GM18867 (cell line): Measurements from ENCODE around the gene RSAD1.
"Not testable (repeated sequence)": the region's sequence is repeated elsewhere in the genome, so short reads cannot be mapped to it uniquely, and the experiment has no call there.

Source experiments
- ATAC-seq: cut with Tn5 transposase; IDR thresholded peaks from one replicate; pipeline ENCODE4 v1.9.1; 2021; ENCODE audit warnings: mild to moderate bottlenecking, moderate library complexity; ENCODE audit not compliant: unreplicated experiment

Gene RSAD1

DNA sequence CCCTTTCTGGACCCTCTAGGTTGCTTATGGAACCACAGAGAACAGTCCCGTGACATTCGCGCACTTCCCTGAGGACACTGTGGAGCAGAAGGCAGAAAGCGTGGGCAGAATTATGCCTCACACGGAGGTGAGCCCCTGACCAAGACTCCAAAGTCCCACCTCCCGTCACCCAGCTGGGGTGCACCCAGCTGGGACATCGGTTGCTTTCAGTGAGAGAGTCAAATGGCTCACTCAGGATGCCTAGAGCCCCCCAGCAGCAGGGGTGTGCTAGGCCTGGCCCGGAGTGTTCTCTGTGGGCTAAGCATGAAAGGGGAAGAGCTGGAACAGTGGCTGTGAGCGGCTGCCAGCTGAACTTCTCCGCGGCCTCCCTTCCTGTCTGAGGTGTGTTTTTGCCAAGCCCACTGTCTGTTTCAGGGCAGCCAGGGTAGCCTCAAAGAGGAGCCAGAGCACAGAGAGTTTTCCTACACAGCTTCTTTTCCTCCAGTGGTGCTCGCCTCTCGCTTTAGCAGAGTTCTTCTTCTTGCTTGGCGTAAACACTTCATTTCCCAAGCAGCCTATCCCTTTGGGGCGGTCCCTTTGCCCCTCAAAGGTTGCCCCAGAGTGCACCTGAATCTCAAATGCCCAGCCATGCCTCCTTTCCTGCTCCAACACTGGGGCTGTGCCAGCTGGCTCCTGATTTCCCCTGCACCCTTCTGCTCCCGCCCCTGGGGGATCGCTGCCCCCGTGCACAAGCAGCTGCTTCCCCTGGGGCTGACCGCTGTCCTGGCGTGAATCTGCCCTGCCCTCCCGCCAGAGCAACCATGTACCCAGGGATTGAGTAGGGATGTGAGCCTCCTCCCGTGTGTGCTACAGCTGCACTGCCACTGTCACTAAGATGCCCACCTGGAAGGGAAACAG is 7.4 kb upstream of the RSAD1 start:
- ATAC-seq, result no peak

DNA sequence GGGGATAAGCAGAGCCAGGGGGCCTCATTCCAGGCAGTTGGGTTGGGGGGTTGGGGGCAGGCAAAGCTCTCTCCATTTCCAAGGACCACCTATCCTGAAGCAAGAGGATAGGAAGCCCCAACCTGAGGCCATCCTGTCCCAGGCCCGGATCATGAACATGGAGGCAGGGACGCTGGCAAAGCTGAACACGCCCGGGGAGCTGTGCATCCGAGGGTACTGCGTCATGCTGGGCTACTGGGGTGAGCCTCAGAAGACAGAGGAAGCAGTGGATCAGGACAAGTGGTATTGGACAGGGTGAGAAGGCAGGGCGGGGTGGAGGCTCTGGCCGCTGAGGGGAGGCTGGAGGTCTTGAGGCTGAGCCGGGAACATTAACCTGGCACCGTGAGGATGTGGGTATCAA is 6.4 kb upstream of the RSAD1 start:
- no peak for ATAC-seq

DNA sequence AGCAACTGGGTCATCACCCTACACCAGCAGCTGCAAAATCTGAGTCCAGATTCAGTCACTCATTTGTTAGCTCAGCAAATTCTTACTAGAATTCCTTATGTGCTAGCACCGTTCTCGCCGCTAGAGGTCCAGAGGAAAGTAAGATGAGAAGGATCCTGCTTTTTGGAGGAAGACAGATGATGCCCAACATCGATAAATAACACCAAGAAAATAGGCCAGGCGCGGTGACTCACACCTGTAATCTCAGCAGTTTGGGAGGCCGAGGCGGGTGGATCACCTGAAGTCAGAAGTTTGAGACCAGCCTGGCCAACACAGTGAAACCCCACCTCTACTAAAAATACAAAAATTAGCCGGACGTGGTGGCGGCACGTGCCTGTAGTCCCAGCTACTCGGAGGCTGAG is 5.9 kb upstream of the RSAD1 start:
- not testable (repeated sequence) for ATAC-seq

DNA sequence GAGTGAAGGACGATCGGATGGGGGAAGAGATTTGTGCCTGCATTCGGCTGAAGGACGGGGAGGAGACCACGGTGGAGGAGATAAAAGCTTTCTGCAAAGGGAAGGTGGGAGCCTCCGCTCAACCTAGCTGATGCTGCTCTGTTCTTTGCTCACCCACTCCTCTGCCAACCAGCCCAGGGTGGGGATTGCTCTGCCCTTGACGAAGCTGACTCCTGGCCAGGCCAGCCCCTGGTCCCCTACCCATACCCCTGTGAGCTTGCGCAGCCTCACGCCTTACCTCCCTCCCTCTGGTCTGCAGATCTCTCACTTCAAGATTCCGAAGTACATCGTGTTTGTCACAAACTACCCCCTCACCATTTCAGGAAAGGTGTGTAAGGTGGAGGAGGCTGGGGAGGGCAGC is 4.8 kb upstream of the RSAD1 start:
- ATAC-seq, result no peak

DNA sequence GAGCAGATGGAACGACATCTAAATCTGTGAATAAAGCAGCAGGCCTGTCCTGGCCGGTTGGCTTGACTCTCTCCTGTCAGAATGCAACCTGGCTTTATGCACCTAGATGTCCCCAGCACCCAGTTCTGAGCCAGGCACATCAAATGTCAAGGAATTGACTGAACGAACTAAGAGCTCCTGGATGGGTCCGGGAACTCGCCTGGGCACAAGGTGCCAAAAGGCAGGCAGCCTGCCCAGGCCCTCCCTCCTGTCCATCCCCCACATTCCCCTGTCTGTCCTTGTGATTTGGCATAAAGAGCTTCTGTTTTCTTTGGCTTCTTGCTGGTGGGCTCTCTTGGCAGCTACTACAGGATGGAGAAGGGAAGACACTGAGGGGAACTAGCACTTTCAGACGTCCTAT is 4.1 kb upstream of the RSAD1 start:
- no peak for ATAC-seq

DNA sequence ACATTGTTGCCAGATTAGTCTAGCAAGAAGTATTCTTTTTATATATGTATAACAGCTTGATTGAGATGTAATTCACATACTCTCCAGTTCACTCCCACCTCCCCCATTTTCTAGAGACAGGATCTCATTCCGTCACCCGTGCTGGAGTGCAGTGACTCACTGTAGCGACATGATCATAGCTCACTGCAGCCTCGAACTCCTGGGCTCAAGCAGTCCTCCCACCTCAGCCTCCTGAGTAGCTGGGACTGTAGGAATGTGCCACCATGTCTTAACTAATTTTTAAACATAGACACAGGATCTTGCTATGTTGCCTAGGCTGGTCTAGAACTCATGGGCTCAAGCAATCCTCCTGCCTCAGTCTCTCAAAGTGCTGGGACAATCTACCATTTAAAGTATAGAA is 3.3 kb upstream of the RSAD1 start:
- ATAC-seq, result no peak

DNA sequence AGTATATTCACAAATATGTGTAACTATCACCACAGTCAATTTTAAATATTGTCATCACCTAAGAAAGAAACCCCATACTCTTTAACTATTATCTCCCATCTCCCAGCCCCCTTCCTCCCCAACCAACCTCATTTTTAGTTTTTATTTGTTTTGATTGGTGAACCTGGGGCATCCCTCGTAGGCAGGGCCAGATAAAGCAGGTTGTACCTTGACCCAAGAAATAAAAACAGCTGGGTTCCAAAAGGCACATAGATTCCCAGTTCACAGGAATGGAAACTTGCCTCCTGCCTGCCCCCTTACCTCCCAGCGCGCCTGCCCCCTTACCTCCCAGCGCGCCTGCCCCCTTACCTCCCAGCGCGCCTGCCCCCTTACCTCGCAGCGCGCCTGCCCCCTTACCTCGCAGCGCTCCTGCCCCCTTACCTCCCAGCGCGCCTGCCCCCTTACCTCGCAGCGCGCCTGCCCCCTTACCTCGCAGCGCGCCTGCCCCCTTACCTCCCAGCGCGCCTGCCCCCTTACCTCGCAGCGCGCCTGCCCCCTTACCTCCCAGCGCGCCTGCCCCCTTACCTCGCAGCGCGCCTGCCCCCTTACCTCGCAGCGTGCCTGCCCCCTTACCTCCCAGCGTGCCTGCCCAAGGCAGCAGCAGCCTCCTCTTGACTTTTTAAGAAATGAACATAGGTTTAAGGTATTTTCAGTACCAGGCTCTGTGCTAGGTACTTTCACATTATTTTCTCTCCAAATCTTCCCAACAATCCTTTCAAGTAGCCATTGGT is 2.7 kb upstream of the RSAD1 start:
- ATAC-seq, result not testable (repeated sequence)

DNA sequence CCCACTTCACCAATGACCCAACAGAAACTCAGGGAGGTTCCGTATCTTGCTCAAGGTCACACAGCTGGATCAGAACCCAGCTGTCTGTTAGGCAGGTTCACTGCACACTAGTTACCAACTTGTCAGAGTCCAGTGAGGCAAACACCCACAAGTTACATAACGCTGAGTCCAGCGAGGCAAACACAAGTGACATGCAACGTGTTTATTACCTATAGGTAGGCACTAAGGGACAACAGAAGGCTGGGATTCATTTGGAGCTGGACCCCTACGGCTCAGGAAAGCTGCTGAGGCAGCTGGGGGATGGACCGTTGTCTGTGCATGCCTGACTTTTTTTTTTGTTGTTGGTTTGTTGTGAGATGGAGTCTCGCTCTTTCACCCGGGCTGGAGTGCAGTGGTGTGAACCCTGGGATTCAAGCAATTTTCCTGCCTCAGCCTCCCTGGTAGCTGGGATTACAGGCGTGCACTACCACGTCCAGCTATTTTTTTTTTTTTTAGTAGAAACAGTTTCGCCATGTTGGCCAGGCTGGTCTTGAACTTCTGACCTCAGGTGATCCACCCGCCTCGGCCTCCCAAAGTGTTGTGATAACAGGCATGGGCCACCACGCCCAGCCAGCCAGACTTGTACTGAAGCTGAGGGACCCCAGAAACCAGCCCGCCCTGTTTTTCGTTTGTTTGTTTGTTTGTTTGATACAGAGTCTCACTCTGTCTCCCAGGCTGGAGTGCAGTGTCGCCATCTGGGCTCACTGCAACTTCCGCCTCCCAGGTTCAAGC is 1.9 kb upstream of the RSAD1 start:
- no peak for ATAC-seq

DNA sequence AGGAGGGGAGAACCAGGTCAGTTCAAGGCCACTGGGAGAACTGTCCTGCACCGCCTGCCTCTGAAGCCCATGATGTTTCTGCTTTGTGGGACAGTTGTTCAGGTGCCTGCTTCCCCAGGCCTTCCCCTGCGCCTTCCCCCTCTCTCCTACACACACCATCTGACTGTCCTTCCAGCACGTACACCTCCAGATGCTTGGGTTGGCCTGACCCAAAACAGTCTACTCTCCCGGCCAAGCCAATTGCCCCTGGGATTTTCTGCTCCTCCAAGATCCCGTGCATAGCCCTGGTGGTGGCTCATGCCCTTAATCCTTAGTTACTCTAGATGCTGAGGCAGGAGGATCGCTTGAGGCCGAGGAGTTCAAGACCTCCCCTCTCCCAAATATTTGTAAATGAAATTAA is 684 bp upstream of the RSAD1 start:
- ATAC-seq, result no peak

DNA sequence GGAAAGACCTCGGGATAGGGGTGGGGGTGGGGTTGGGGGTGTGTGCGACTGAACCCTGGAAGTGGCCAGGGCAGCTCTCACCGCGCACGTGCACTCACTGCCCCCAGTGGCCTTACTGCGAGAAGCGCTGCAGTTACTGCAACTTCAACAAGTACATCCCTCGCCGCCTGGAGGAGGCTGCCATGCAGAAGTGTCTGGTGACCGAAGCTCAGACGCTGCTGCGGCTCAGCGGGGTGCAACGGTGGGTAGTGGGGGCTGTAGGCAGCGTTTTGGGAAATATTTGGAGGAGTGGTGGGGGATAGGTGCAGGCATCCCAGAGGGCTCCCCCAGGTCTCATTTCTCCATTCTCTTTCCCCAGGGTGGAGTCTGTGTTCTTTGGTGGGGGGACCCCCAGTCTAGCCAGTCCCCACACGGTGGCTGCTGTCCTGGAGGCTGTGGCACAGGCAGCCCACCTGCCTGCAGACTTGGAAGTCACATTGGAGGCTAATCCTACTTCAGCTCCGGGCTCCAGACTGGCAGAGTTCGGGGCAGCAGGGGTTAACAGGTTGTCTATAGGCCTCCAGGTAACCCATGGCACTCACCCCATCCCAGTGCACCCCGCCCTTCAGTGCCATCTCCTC is 972 bp downstream of the RSAD1 start:
- ATAC-seq, result peak; percentile 31

DNA sequence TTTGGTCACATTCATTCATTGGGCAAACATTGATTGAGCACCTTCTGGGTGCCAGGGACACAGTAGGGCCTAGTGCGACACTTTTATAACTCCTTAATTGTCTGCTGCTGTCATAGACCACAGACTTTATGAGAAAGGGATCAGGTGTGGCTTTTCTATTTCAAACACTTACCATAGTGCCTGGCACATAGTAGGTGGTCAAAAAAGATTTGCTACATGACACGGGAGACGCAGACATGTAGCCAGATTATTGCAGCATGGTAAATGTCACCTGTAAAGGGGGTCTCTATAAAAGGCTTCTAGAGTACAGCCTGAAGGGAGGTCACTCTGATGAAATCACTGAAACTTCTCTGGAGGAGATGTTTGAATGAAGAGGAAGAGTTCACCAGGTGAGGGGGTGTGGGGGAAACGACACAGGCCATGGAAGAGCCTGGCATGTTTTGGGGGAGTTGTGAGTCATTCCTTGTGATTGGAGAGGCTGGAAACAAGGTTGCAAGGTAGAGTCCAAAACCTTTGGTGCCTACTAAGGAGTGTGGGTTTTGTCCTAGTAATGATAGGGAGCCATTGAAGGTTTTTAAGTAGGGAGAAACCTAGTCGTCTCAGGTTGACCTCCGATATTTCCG is 1.6 kb downstream of the RSAD1 start:
- no peak for ATAC-seq

DNA sequence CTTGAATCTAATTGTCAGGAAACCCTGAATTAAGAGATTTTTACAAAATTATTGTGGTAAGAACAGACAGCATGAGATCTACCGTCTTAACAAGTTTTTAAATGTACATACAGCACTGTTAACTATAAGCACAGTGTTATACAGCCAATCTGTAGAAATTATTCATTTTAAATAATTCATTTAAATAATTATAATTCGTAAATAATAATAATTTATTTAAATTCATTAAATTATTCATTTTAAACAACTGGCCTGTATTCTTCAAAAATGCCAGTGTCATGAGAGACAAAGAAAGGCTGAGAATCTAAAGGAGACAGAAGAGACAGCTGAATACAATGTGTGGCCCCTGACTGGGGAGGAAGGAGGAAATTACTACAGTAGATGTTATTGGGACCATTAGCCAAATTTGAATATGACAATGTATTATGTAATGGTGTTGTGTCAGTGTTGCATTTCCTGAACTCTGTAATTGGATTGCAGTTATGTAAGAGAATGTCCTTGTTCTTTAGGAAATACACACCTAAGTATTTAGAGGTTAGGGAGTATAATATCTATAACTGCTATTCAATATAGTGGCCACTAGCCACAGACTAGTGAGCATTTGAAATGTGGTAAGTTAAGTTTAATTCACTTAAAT is 2.3 kb downstream of the RSAD1 start:
- no peak for ATAC-seq

DNA sequence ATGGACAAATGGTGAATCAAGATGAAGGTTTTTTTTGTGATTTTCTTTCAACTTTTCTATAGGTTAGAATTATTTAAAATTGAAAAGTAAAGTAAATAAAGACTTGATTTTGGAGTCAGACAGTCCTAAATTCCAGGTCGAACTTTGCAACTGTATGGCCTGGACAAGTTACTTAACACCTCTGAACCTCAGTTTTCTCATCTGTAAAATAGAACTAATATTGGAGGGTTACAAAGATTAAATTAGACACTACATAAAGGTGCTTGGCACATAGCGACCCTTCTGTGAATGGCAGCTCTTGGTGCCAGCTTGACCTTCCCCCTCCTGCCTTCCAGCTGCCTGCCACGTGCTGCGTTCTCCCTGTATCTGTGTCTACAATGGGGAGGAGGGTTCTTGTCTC is 3.0 kb downstream of the RSAD1 start:
- ATAC-seq, result no peak

DNA sequence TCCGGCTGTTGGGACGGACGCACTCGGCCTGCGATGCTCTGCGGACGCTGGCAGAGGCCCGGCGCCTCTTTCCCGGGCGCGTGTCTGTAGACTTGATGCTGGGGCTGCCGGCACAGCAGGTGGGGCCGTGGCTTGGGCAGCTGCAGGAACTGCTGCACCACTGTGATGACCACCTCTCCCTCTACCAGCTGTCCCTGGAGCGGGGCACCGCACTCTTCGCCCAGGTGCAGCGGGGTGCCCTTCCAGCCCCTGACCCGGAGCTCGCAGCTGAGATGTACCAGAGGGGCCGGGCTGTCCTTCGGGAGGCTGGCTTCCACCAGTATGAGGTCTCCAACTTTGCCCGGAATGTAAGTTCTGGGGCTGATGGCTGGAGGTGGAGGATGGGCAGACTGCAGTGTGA is 3.5 kb downstream of the RSAD1 start:
- no peak for ATAC-seq

DNA sequence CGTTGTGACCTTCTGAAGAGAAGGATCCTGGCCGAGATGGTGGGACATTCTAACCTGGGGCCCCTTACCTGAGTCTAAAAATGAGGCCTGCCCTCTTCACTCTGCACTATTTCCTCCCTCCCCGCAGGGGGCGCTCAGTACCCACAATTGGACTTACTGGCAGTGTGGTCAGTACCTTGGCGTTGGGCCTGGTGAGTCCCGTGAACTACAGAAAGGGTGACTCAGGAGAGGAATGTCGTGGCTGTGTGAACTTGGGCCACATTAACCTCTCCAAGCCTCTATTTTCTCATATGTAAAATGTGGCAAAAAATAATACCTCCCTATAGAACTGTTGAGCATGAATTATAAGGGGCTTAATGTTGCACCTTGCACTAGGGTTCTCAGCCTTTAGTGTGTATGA is 3.9 kb downstream of the RSAD1 start:
- ATAC-seq, result peak; percentile 32

DNA sequence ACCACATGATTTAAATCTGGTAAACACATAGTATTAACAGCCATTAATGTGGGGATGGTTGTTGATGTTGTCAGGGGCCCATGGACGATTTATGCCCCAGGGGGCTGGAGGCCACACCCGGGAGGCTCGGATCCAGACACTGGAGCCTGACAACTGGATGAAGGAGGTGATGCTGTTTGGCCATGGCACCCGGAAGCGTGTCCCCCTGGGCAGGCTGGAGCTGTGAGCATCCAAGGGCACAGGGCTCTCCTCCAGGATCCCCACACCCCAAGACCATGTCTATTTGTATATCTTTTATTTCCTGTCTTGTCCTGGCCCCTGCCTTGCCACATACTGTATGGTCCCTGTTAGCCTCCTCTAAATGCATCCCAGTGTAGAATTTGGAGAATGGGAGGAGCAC is 4.6 kb downstream of the RSAD1 start:
- ATAC-seq, result no peak

DNA sequence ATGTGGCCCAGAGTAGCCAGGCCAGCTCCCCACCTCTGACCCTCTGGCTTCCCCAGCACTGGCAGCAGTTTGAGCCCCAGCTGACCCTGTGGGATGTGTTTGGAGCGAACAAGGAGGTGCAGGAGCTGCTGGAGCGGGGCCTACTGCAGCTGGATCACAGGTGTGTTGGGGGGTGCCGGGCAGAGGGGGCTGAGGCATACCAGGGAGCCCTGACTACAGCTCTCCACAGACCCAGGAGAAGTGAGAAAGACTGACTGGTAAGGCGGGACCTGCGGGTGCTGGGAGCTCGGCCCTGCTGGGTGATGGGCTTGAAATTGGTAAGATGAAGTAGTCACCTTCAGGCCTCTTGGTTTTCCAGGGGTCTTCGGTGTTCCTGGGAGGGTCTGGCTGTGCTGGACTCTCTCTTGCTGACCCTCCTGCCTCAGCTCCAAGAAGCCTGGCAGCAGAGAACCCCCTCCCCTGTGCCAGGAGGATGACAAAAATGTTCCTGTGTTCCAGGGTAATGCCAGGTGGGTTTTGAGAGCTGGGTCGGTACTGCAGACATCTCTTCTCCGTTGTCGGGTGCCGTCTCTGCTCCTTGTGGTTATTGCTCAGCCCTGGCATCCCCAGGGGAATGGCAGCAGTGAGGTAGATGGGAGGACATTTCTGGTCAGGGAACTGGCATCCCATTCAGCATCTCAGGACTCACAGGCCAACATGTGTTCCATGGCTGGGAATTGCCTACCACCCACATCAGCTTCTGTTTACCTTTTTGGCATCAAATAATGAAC is 5.9 kb downstream of the RSAD1 start:
- ATAC-seq, result no peak

DNA sequence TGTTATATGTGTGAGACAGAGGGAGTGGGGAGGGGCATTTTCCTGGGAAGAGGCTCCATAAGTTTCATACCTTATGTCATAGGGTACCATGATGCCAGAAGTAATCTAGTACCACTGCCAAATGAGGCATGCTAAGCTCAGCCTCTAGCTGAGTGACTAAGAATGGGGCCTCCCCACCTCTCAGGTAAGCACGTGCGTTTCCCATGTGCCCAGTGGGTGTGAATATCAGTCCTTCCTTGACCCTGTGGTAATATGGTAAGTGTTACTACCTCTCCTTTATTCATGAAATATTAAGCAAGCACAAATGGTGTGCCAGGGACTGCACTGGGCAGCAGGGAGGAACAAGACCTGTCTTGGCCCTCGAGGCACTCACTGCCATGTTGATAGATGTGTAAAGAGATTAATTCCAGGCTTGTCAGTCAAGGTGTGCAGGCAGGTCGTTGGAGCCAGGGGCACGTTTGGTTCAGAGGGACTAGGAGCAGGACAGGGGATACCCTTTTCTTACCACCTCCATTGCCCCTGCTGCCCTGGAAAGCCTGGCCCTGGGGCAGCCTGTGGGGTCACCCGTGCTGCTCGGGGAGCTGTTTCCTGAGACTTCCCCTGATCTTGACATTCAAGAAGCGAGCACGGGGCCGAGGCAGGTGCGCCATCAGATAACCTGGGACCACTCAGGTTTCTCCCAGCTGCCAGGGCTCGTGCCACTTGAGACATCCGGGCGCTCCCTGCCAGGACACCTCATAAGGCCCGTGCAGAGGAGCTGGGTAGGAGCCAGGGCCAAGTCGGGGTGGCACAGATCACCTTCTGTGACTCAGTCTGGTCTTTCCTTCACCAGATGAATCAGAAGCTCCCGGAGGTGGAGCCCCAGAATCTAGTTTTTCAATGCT is 8.8 kb downstream of the RSAD1 start:
- no peak for ATAC-seq
